HG02623 (cell line): Measurements from ENCODE around the gene FRMD1.

Source experiments
- ATAC-seq: cut with Tn5 transposase; IDR thresholded peaks from one replicate; pipeline ENCODE4 v1.9.1; 2021; ENCODE audit warnings: moderate library complexity; ENCODE audit not compliant: unreplicated experiment

FRMD1 gene

DNA sequence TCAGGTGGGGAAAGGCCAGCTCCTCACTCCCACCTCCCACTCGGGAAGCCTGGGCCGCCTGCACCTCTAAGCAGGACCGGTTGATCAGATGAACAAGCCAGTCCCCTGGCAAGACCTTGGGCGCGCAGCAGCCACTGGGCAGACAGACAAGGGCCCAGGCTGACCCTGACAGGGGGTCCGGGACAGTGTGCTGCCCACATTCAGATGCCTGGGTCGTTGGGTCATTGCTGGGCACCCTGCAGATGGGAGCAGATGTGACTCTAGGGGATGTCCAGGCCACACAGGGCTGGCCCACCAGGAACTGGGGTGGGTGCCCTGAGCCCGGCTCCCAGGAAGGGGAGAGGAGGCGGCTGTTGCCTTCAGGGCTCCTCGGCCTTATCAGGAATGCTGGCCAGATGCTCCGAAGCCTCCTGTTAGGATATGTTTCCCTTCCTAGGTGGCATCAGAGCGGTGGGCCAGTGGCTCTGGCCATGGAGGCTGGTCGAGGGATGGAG is 17.3 kb upstream of the FRMD1 start:
- ATAC-seq: no peak

GRCh38 chr6:168095716-168096250 is 16.8 kb upstream of the FRMD1 start:
- no peak for ATAC-seq

- ATAC-seq: no peak
Observed at GRCh38 chr6:168095171-168095691, 16.2 kb upstream of the FRMD1 start.

DNA sequence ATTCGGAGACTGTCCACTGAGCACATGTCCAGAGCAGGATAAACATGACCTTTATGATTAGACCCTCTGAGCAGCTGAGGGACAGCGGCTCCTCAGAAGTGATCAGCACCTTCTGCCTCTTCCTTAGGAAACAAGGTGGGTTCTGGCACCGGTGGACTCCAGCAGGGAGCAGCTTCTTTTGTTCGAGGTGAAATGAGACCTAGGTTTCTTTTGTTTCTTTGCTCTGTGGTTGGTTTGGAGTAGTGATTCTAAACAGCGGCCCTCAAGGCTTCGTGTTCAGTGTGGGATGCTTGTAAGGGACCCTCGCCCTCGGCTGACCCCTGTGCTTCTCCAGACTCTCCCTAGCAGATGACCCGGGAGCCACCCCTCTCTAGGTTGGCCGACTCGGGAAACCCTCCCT is 14.6 kb upstream of the FRMD1 start:
- no peak for ATAC-seq

DNA sequence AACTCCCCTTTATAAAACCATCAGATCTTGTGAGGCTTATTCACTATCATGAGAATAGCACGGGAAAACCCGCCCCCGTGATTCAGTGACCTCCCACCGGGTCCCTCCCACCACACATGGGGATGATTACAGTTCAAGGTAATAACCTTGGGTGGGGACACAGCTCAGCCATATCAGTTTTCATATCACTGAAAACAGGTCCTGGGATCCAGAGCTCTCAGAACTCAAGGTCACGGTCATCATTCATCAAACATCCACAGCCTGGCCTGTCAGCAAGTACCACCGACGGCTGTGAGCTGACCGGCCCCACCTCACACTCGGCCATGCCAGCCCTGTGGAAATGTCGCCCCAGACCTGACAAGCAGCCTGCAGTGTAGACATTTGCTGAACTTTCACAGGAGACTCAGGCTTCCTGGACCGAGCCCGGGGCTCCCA is 14.1 kb upstream of the FRMD1 start:
- ATAC-seq: no peak

DNA sequence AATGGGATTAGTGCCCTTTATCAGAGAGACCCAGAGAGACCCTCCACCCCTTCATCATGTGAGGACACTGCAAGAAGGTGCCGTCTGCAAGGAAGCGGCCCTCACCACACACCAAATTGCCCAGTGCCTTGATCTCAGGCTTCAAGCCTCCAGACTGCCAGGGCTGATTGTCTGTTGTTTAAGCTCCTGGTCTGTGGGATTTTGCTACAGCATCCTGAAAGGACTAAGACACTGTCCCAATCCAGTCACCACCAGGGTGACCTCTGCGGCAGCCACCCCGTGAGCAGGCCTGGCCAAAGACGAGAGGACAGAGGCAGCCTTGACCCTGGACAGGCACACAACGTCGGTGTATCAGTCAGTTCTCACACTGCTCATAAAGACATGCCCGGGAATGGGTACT is 13.5 kb upstream of the FRMD1 start:
- no peak for ATAC-seq

GRCh38 chr6:168091381-168092264 is 12.6 kb upstream of the FRMD1 start:
- no peak for ATAC-seq

- no peak for ATAC-seq
Observed at GRCh38 chr6:168090706-168091105, 11.7 kb upstream of the FRMD1 start.

DNA sequence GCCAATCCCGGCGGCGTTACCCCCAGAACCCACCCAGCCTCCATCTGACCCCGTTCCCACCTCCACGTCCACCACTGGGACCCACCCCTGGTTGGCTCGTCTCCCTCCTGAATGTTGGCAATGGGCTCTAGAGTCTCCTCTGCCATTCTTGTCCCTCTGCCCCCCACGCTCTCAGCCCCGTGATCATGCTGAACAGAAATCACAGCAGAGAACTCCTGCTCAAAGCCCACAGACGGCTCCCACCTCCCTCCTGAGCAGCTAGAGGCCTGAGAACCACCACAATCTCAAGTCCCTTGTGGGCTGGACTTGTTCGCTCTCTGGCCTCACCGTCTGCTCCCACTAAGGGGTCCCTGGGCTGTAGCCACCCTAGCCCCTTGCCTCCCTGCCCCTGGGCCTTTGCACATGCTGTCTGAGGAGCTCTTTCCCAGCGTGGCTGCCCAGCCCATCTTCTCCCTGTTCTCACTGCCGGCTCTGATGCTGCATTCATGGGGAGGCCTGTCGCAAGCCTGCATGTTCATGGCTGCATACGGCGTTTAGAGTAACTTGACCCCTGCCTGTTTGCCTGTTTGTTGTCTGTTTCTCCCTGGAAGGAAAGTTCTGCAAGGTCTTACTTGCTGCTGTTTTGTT is 11.2 kb upstream of the FRMD1 start:
- ATAC-seq: no peak

GRCh38 chr6:168089186-168090063 is 10.4 kb upstream of the FRMD1 start:
- ATAC-seq: no peak

DNA sequence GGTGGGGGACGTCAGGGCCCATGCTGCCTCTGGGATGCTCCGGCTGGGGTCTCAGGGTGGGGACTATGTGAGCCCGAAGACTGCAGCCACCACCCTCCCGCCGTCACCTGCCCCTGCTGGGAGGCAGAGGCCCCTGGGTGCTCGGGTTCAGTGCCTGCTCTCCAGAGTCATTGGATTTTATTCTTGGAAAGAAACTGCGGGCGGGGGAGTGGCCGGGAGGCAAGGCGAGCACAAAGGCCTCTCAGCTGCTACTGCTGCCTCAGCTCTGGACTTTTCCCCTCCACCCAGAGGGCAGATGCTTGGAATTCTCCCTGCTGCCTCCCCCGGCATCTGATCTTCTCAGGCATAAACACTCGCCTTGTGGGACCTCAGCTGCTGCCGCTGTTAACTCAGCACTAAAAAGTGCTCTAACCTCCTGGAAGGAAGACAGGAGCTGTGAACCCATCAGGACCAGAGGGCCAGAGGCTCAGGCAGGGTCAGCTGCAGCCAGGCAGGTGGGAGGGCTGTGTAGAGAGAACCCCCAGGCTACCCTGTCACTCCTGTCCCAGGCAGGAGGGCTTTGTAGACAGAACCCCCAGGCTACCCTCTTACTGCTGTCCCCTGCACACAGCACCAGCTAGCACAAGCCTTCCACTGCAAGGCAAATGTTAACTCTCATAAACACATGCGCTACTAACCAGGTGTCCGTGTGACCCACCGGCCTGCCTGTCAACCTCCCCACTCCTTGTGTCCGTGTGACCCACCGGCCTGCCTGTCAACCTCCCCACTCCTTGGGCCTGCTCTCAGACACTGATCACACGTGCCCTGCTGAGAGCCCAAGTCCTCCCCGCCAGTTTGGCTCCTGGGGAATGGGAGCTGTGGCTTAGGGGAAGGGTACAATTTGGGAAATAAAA is 9.4 kb upstream of the FRMD1 start:
- no peak for ATAC-seq

- no peak for ATAC-seq
Observed at GRCh38 chr6:168087436-168088160, 8.6 kb upstream of the FRMD1 start.

- ATAC-seq: no peak
Observed at GRCh38 chr6:168086616-168087015, 7.6 kb upstream of the FRMD1 start.

DNA sequence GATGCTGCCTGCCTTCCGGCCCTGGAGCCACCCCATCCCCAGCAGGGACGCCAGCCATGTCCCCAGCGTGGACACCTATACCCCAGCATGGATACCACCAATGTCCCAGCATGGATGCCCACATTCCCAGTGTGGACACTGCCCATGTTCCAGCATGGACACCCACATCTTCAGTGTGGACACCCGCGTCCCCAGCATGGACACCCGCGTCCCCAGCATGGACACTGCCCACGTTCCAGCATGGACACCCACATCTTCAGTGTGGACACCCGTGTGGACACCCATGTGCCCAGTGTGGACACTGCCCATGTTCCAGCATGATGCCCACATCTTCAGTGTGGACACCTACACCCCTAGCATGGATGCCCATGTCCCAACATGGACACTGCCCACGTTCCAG is 7.1 kb upstream of the FRMD1 start:
- ATAC-seq: no peak

- no peak for ATAC-seq
Observed at GRCh38 chr6:168084465-168085160, 5.6 kb upstream of the FRMD1 start.

DNA sequence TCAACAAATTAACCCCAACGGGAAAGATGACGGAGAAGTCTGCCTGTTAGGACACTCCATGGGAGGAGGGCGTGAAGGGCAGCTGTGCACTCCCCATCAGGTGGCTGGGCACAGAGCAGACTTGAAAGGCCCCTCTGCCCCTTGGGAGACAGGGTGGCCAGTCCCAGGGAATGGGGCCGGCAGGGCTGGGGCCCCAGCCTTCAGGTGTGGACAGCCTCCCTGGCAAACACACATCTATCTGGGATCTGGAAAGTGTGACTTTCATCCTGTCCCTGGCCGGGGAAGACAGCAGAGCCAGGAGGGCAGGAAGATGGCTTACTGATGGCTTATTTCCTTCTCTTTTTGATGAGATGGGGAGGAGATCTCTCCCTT is 4.5 kb upstream of the FRMD1 start:
- no peak for ATAC-seq

DNA sequence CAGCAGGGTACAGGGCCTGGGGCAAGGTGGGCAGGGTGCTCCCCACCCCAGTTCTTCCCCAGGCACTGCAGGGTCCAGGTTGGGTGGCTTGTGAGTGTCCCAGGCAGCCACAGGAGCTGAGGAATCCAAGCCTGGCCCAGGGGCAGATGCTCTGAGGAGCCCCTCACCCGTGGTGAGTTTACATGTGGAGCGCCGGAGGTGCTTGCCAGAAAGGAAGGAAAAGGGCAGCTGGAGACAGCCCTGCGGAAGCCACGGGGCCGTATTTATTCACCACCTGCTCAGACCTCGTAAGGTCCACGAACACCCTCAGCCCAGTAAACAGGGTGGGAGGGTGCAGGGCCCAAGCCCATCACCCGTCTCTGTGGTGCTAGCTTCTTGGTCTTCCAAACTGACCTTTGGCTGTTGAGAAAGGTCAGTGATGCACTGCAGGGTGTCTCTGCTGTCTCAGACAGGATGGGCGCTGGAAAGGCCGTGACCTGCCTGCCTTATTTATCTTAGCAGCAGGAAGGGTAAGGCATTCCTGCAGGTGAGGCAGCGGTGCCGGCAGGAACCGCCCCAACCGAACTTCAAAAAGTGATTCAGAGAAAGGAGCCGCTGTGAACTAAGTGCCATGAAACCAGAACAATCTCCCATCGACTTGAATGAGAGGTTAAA is 4.0 kb upstream of the FRMD1 start:
- no peak for ATAC-seq
